Measurements from ENCODE around the gene CALD1.
"Not testable (repeated sequence)": the region's sequence is repeated elsewhere in the genome, so short reads cannot be mapped to it uniquely, and the experiment has no call there.

The CALD1 gene

DNA sequence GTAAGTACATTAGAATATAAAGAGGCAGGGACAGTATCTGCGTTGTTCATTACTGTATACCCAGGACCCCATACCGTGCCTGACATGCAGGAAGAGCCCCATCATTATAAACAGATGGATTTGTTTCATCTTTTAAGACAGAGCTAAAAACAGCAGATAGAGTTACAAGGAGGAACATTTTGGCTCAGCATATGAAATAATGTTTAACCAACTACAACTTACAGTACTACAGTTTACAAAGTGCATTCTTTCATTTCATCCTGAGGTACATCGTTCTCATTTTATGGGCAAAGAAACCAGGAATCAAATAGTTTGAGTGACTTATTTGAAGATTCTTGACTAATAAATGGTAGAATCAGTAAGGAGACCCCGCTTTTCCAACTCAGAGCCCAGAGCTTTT is 168.8 kb downstream of the CALD1 start:
- no peak for DNase-seq (ENCODE audit: low read depth, low spot score)

- DNase-seq (ENCODE audit: low read depth, low spot score) = no peak
Measured at GRCh38 chr7:134948736-134949135, 169.3 kb downstream of the CALD1 start.

DNA sequence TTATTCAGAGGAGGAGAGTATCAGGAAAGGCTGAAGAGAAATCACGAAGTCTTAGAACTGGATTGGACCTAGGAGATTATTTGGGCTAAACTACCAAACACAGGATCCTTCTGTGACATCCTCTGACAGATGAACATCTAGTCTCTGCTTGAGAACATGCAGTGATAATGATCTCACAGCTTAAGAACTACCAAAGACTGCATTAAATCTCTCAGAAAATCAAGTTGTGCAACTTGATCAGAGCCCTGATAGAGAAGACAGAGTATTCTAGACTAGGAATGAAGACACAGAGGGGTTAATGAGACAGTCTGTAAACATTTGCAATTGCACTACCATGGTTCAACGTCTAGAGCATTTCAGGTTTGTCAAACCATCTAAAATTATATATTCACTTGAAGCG is 169.7 kb downstream of the CALD1 start:
- no peak for DNase-seq (ENCODE audit: low read depth, low spot score)

DNA sequence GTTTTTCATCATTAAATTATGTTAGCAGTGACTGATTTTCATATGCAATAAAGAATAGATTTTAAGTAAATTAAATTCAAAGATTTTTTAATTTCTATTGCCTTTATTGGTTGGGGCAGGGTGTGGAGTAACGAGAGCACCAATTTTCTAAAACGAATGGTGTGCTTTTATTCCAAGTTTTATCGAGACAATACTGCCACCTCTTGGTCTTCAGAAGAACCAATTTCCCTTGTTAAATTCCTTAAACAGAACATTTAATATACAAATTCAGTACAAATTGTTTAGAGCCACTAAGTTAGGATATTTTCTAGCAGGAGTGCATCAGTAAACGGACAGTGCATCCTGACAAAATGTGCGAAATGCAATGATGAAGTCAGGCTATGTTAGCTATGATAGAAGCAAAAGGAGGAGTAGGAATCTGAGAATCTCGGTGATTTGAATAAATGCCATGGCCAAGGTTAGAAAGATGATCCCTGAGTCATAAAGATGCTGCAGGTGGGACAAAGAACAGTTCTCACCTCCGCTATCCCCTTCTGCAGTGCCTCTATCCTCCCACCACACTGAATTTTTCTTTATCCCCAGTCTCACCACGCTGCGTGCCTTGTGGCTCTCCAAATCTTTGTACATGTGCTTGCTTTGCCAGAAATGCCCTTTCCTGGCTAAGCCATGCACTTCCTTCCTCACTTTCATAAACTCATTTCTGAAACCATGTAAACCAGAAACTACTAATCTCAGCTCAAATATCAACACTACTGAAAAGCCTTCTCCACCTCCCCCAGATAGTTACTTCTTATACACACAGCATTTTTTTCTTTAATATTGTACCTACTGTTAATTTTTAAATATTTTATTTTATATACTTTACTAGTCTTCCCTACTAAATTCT is 175.0 kb downstream of the CALD1 start:
- no peak for DNase-seq (ENCODE audit: low read depth, low spot score)

GRCh38 chr7:134957005-134957404 is 177.6 kb downstream of the CALD1 start:
- no peak for DNase-seq (ENCODE audit: low read depth, low spot score)

DNA sequence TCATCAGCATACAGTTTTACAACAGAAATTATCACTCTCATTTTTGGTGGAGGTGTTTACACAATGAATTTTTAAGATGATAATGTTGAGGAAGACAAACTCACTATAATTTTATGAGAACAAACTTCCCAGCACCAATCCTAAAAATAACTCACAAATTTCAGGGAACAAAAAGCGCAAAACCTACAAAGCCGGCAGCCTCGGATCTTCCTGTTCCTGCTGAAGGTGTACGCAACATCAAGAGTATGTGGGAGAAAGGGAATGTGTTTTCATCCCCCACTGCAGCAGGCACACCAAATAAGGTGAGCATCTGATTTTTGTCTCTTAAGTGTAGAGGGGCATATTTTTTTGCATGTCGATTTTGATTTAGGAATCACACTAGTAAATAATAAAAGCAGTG is 180.4 kb downstream of the CALD1 start:
- no peak for DNase-seq (ENCODE audit: low read depth, low spot score)

- DNase-seq (ENCODE audit: low read depth, low spot score) = no peak
Measured at GRCh38 chr7:134962270-134962780, 182.9 kb downstream of the CALD1 start.

- DNase-seq (ENCODE audit: low read depth, low spot score) = no peak
Measured at GRCh38 chr7:134963036-134963435, 183.6 kb downstream of the CALD1 start.

DNA sequence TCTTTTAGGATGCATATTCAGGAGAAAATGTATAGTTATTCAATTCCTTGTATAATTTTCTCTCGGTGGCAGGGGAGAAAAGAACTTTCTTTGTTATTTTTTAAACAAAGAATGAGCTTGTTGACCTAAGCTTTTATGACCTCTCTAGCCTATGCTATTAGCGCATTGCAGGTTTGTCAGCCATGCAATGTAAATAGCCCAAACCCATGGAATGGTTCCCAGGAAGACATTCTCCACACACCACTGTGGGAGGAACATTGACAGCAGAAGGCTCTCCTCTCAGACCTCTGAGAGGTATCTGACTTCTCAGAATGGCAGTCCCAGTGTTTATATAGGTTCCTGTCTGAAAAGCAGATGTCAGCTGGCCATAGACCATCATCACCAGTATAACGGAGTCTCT is 187.3 kb downstream of the CALD1 start:
- DNase-seq (ENCODE audit: low read depth, low spot score) = no peak

DNA sequence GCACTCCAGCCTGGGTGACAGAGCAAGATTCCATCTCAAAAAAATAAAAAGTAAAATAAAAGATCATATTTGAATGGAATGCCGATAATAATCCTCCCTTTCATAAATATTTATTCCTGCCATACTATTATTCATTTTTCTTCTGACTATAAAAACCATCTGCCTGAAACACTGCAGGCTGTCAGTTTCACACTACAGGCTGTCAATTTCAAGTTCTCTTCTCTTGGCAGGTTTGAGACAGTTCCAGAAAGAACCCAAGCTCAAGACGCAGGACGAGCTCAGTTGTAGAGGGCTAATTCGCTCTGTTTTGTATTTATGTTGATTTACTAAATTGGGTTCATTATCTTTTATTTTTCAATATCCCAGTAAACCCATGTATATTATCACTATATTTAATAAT is 188.7 kb downstream of the CALD1 start:
- DNase-seq (ENCODE audit: low read depth, low spot score) = no peak

DNA sequence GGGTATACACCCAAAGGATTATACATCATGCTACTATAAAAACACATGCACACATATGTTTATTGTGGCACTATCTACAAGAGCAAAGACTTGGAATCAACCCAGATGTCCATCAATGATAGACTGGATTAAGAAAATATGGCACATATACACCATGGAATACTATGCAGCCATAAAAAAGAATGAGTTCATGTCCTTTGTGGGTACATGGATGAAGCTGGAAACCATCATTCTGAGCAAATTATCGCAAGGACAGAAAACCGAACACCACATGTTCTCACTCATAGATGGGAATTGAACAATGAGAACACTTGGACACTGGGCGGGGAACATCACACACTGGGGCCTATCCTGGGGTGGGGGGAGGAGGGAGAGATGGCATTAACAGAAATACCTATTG is 202.2 kb downstream of the CALD1 start:
- not testable (repeated sequence) for DNase-seq (ENCODE audit: low read depth, low spot score)

DNA sequence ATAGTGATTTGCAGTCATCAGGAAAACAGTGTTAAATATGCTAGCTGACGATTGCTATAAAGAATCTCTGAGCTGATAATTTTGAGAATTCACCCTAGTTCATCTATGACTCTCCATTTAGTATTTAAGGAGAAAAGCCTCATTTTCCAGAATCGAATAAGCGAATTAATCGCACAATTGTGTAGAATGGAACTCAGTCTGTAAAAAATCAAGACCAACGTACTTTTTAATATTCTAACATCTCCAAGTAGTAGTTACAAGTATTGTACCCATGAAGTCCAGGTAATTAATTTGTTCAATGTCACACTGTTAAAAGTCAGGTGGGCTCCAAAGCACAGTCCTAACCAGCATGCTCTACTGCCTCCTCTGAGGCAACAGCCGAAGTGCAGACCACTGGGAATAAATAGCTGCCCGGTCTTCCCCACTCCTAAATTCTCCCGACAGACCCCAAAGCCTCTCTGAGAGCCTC is 206.5 kb downstream of the CALD1 start:
- DNase-seq (ENCODE audit: low read depth, low spot score) = no peak

DNA sequence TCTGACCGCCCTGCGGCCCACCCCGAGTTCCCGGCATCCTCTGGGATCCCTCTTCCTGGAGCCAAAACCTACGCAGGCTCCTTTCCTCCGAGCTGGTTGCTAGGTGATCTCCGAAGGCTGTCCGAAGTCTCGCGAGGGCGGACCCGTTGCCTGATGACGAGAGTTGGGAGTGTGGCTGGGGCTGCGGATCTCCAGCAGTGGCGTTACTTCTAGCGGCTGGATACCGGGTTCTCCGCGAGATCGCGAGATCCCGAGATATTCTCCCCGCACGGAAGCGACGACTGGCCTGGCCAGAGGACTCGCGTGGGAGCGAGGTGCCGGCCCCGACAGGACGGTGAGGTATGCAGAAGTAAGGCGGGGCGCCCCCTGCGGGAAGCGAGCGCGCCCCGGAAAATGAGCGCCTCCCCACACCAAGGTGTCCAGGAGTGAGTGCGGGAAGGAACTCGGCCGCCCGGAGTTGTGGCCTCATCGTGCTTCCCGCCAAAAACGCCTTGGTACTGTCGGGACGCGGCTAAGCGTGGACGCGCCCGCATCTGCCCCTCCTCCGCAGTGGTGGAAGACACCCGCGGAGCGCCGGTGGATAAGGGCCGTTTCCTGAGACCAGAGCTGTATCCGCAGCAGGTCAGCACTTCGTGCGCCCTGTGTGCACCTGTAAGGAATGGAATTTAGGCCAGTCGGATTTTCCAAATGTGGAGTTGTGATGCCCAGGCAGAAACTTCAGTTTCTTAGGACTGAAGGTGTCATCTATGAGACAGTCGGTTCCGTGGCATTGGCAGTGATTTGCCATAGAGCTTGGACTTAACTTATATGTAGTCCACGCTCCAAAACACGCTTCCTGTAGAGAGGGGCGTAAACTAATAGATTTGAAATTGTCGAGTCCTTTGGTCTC is 207.2 kb downstream of the CALD1 start, which contains the start of gene AGBL3:
Gene AGBL3, plus strand, starts transcription at position 146 of the 889 bp plus-strand sequence. CDS start 1,426 bp downstream, outside the sequence.
- DNase-seq (ENCODE audit: low read depth, low spot score) = peak; percentile 84

GRCh38 chr7:134988161-134988560 is 208.7 kb downstream of the CALD1 start:
- no peak for DNase-seq (ENCODE audit: low read depth, low spot score)

- DNase-seq (ENCODE audit: low read depth, low spot score) = no peak
Measured at GRCh38 chr7:134991469-134992339, 212.3 kb downstream of the CALD1 start.

- DNase-seq (ENCODE audit: low read depth, low spot score) = no peak
Measured at GRCh38 chr7:134992626-134993179, 213.3 kb downstream of the CALD1 start.

- no peak for DNase-seq (ENCODE audit: low read depth, low spot score)
Measured at GRCh38 chr7:134993877-134994456, 214.5 kb downstream of the CALD1 start.

DNA sequence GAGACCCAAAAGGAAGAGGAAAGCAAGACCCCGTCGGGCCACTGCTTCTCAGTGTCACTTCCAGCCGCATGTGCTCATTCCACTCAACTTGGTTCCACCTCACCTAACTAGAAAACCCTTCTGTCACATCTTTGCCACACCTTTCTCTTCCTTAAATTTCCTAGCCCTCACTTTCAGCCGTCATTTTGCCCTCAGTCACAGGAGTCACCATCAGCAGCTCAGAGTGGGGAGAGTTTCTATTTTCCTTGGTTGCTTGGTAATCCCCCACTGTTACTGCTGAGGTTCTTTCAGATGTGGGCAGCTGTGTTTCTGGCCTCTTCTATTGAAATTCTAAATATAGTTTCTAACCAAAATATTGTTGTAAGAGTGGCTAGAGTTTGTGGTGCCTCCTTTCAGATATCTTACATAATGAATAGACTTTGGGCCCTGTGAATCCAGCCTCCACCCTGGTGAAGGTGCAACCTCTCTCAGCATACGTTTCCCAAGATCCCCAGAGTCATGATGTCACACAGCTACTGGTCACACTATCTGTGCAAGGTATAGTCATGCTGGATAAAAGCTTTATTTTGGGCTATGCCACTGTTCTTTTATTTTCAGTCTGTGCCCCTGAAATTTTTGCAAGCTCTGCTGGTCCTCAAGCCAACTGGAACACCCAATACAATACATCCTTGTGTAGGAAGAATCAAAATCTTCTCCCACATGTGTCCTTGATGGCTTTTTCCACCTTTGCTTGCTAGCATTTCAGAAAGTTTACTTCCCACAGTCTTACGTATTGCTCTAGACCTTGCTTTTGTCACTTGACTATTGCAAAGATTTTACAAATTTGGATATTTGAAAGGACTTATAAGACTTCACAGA is 216.0 kb downstream of the CALD1 start:
- DNase-seq (ENCODE audit: low read depth, low spot score) = no peak

DNA sequence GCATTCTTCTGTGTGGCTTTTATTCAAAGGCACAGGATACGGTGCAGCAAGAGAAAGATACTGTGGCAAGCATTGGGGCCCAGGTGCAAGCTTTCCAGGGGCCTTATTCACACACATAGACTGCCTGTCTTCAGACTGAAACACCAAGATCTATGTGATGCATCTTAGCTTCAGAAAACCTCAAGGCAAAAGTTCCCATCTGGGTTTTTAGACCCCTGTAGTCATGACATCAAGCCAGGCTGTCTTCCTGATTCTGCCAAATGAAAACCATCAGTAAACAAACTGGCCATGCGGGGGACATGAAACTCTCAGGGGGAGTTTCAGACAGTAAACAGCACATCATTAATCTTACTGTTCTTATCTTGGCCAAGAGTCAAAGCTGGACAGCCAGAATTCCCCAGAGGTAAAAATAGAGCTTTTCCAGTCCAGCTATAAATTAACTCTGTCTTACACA is 216.7 kb downstream of the CALD1 start:
- DNase-seq (ENCODE audit: low read depth, low spot score) = no peak

Measured in activated naive CD8-positive, alpha-beta T cell treated with anti-CD3 and anti-CD28 coated beads, Interleukin-2, amount 50 U/mL, for 16 hours (primary cell).